Measurements from ENCODE around the gene TRIM26. TPM values are rescaled to one million over a fixed set of nuclear protein-coding genes. Genes with fewer than 3 reads are reported as not detected.

Gene TRIM26
- total and polyA plus RNA-seq, 2 of the 13 experiments (the other 11 are each of a cell fraction or from before 2014, with no cell fraction given): 27.1 to 38.7 TPM

DNA sequence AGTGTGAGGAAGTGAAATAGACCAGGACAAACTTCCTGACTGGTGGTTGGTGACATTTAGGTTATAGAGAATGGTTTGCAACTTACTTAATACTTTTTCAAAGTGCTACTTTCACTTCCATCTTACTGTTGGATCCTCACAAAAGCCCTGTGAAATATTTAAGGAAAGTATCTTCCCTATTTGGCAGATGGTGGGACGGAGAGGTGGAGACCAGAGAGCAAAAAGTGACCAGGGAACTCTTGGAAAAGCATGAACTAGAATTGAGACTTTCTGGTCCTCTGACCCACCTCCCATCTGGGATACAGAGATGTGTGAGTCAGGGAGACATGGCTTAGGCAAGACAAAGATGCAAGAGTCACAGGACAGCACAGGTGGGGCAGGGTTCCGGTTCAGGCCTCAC lies 55.2 kb downstream of the TRIM26 start:
- ChIA-PET CTCF (ENCODE audit: low intra/inter-chr PET ratio, low total read pairs) (no interaction called here), POLR2A (no interaction called here)
- BruUV-seq (replicated peaks): no TSS peak
- Histone ChIP-seq H3K9ac (ENCODE audit: insufficient read depth, low read depth, low read length) (no peak overlapping the region), H3K27ac (ENCODE audit: extremely low read length, insufficient read depth, low read length) (no peak overlapping the region), H3K4me2 (ENCODE audit: low read depth, low read length) (no peak overlapping the region), H3K4me3 (replicated peaks in 1 of 3; ENCODE audit: insufficient read depth in 1 of 3, low read depth in 2 of 3, low read length in 3 of 3) (no peak overlapping the region), H4K20me1 (ENCODE audit: insufficient read depth, low read length) (no peaks in the 10 kb centered on the region), H3K9me3 (ENCODE audit: low read length) (no peaks in the 10 kb centered on the region), H3K79me2 (ENCODE audit: insufficient read depth, low read length) (no peaks in the 10 kb centered on the region), H3K4me1 (ENCODE audit: insufficient read depth, low read length) (peaks cover 64% of the 10 kb centered on the region), H3K27me3 (ENCODE audit: control insufficient read depth in 1 of 2, insufficient read depth in 2 of 2, low read length in 2 of 2) (no peaks in the 10 kb centered on the region), H3K36me3 (replicated peaks in 1 of 2; ENCODE audit: control insufficient read depth in 1 of 2, insufficient read depth in 2 of 2, low read length in 2 of 2) (no peaks in the 10 kb centered on the region), H2AFZ (ENCODE audit: low read length) (no peak overlapping the region)
- ATAC-seq (no peak), FAIRE-seq (no peak), DNase-seq (ENCODE audit: low spot score) (no peak)
- in situ Hi-C loops (cut with HindIII; ENCODE audit: extremely low pct_ligation_motif_present, low pct_unique_long_range_greater_than_20kb) (no loop called here), intact Hi-C loops (cut with micrococcal nuclease; ENCODE audit: unreplicated experiment) (no loop called here)
- 95% methylated on average over 2 of the region's 2 CpGs for WGBS (ENCODE audit: low lambda C conversion rate)
- TF ChIP-seq KDM1A (CRISPR knock-in tag; IDR thresholded peaks at IDR 0.05): no peak
- TF ChIP-seq SMAD3 (CRISPR knock-in tag; IDR thresholded peaks at IDR 0.05): no peak
- TF ChIP-seq, protein P1, sequence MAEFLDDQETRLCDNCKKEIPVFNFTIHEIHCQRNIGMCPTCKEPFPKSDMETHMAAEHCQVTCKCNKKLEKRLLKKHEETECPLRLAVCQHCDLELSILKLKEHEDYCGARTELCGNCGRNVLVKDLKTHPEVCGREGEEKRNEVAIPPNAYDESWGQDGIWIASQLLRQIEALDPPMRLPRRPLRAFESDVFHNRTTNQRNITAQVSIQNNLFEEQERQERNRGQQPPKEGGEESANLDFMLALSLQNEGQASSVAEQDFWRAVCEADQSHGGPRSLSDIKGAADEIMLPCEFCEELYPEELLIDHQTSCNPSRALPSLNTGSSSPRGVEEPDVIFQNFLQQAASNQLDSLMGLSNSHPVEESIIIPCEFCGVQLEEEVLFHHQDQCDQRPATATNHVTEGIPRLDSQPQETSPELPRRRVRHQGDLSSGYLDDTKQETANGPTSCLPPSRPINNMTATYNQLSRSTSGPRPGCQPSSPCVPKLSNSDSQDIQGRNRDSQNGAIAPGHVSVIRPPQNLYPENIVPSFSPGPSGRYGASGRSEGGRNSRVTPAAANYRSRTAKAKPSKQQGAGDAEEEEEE (CRISPR knock-in tag; IDR thresholded peaks at IDR 0.05; ENCODE audit: borderline replicate concordance): no peak
- TF ChIP-seq KAT8 (CRISPR knock-in tag; IDR thresholded peaks at IDR 0.05): no peak
- TF ChIP-seq, protein P2, sequence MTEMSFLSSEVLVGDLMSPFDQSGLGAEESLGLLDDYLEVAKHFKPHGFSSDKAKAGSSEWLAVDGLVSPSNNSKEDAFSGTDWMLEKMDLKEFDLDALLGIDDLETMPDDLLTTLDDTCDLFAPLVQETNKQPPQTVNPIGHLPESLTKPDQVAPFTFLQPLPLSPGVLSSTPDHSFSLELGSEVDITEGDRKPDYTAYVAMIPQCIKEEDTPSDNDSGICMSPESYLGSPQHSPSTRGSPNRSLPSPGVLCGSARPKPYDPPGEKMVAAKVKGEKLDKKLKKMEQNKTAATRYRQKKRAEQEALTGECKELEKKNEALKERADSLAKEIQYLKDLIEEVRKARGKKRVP (CRISPR knock-in tag; IDR thresholded peaks at IDR 0.05): no peak
- TF ChIP-seq, protein P3, sequence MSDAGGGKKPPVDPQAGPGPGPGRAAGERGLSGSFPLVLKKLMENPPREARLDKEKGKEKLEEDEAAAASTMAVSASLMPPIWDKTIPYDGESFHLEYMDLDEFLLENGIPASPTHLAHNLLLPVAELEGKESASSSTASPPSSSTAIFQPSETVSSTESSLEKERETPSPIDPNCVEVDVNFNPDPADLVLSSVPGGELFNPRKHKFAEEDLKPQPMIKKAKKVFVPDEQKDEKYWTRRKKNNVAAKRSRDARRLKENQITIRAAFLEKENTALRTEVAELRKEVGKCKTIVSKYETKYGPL (CRISPR knock-in tag; IDR thresholded peaks at IDR 0.05): no peak
- no peak for TF ChIP-seq RBFOX2 (IDR thresholded peaks at IDR 0.05; ENCODE audit: low read depth, low read length)
- TF ChIP-seq ATM (IDR thresholded peaks at IDR 0.05; ENCODE audit: borderline replicate concordance): no peak
- TF ChIP-seq ZNF501 (CRISPR knock-in tag; IDR thresholded peaks at IDR 0.05): no peak
- TF ChIP-seq, protein P4, sequence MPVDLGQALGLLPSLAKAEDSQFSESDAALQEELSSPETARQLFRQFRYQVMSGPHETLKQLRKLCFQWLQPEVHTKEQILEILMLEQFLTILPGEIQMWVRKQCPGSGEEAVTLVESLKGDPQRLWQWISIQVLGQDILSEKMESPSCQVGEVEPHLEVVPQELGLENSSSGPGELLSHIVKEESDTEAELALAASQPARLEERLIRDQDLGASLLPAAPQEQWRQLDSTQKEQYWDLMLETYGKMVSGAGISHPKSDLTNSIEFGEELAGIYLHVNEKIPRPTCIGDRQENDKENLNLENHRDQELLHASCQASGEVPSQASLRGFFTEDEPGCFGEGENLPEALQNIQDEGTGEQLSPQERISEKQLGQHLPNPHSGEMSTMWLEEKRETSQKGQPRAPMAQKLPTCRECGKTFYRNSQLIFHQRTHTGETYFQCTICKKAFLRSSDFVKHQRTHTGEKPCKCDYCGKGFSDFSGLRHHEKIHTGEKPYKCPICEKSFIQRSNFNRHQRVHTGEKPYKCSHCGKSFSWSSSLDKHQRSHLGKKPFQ (CRISPR knock-in tag; IDR thresholded peaks at IDR 0.05; ENCODE audit: insufficient replicate concordance): no peak
- TF ChIP-seq MYC (CRISPR knock-in tag; IDR thresholded peaks at IDR 0.05; ENCODE audit: borderline replicate concordance): no peak
- TF ChIP-seq, protein P5, sequence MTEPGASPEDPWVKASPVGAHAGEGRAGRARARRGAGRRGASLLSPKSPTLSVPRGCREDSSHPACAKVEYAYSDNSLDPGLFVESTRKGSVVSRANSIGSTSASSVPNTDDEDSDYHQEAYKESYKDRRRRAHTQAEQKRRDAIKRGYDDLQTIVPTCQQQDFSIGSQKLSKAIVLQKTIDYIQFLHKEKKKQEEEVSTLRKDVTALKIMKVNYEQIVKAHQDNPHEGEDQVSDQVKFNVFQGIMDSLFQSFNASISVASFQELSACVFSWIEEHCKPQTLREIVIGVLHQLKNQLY (CRISPR knock-in tag; IDR thresholded peaks at IDR 0.05): no peak
- no peak for TF ChIP-seq IRX3 (CRISPR knock-in tag; IDR thresholded peaks at IDR 0.05; ENCODE audit: borderline replicate concordance, low read depth)
- TF ChIP-seq BRD4 (CRISPR knock-in tag; IDR thresholded peaks at IDR 0.05): no peak
- TF ChIP-seq HNF4G (IDR thresholded peaks at IDR 0.05; ENCODE audit: borderline replicate concordance, low read depth, low read length): no peak
- TF ChIP-seq HNF4G (CRISPR knock-in tag; IDR thresholded peaks at IDR 0.05; ENCODE audit: borderline replicate concordance, low read depth): no peak
- TF ChIP-seq POLR2G (IDR thresholded peaks at IDR 0.05; ENCODE audit: low read depth, low read length): no peak
- no peak for TF ChIP-seq ZFP37 (CRISPR knock-in tag; IDR thresholded peaks at IDR 0.05; ENCODE audit: borderline replicate concordance)
